ENCODE data around the gene KCNMB1.

Gene KCNMB1

DNA sequence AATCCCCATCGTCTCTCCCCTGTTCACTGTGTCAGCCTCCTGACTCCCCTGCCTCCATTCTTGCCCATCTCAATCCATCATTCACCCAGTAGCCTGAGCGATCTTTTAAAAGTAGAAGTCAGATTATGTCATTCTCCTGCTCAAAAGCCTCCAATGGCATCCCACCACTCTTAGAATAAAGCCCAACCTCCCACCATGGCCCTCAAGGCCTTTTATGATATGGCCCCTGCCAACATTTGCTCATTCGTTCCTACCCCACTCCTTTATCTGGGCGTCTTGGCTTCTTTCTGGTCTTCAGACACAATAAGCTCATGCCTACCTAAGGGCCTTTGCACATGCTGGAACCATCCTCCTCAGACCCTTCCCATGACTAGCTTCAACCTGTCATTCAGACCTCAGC, 35.5 kb upstream of the KCNMB1 start:
- ATAC-seq, result no peak
- Mint-ChIP-seq H3K27ac (no peak overlapping the region), H3K36me3 (no peaks in the 10 kb centered on the region), H3K9me3 (no peaks in the 10 kb centered on the region), H3K4me3 (no peak overlapping the region), H3K27me3 (peaks cover 32% of the 10 kb centered on the region), H3K4me1 (no peaks in the 10 kb centered on the region)

DNA sequence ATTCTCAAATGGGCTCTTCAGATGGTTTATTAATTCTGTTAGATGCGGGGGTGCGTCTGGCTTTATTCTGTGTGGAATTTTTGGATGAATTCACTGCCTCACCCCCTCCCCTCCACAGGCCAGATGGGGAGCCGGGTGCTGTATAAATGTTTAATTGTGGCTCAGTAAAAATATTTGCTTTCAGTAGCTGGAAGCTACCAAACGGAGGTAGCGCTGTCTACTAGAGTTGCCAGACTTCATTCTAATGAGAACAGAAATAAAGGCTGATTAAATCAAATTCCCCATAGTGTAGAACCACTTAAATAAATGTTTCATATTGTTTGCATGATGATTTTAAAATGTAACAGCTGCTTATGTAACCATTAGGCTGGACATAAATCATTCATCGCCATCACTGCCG, 34.5 kb upstream of the KCNMB1 start:
- Mint-ChIP-seq H3K4me1 (no peaks in the 10 kb centered on the region), H3K36me3 (no peaks in the 10 kb centered on the region), H3K4me3 (no peak overlapping the region), H3K27me3 (peaks cover 31% of the 10 kb centered on the region), H3K27ac (no peak overlapping the region), H3K9me3 (no peaks in the 10 kb centered on the region)
- ATAC-seq, result no peak

DNA sequence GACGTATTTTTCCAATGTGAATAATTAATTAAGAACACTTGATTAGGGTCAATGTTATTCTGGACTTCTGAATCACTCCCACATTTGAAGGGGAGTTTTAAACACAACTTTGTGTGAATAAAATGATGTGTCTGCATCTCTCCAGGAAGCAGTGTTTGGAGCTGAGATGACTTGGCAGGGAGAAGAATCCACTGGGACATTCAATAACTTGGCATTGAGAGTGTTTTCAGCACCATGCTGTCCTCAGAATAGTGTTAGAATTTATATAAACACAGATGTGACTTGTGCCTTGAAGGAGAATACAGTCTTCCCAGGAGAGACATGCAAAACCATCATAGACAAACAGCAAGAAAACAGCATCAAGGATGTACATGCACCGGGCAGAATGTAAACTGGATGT, 32.7 kb upstream of the KCNMB1 start:
- Mint-ChIP-seq H3K9me3 (no peaks in the 10 kb centered on the region), H3K36me3 (no peaks in the 10 kb centered on the region), H3K27ac (no peak overlapping the region), H3K27me3 (peaks cover 33% of the 10 kb centered on the region), H3K4me3 (no peak overlapping the region), H3K4me1 (no peaks in the 10 kb centered on the region)
- no peak for ATAC-seq

DNA sequence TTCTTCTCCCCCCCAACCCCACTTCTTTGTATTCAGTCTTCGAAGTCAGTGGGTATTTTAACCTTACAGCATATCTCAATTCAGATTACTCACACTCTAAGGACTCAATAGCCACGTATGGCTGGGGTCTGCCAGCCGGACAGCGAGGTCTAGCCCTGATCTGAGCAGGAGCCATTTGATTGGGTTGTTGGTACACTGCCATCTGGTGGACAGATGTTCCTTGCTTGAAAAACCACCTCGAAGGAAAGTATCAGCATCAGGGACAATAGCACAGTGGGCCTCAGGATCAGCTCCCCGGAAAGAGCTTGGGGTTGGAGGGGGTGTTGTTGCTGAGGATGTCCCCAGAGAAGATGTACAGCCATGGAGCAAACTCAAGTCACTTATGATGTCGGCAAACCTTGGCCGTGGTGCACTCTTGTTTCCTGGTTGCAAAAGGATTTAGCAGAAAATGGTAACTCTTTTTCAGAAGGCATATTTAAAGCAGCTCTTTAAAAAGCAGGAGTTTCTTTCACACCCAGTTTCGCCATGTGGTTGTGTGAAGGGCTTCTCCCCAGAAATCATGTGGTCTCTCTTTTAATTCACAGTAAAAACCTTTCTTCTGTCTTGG, 31.7 kb upstream of the KCNMB1 start:
- Mint-ChIP-seq H3K36me3 (no peaks in the 10 kb centered on the region), H3K4me1 (no peaks in the 10 kb centered on the region), H3K27me3 (peaks cover 33% of the 10 kb centered on the region), H3K4me3 (no peak overlapping the region), H3K9me3 (no peaks in the 10 kb centered on the region), H3K27ac (no peak overlapping the region)
- ATAC-seq, result peak; percentile 64

DNA sequence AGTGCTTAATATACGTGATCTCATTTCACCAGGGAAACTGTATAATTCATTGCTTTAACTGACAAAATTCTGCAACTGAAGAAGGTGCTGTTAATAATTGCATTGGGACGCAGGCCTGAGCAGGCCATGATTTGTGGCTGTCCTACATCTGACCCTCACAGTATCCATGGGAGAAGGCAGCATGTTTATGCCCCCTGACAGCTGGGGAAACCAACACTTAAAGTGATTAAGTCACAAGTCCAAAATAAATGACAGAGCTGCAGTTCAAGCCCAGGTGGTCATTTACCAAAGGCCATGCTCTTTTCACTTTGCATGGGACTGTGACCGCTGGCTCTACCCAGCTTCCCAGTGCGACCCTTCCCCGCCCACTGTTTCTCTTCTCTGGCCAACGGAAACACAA, 30.5 kb upstream of the KCNMB1 start:
- no peak overlapping the region for H3K4me3 Mint-ChIP-seq
- ATAC-seq, result no peak
- peaks cover 33% of the 10 kb centered on the region for H3K27me3 Mint-ChIP-seq
- H3K4me1 Mint-ChIP-seq, result no peaks in the 10 kb centered on the region
- H3K36me3 Mint-ChIP-seq, result no peaks in the 10 kb centered on the region
- H3K27ac Mint-ChIP-seq, result no peak overlapping the region
- no peaks in the 10 kb centered on the region for H3K9me3 Mint-ChIP-seq

DNA sequence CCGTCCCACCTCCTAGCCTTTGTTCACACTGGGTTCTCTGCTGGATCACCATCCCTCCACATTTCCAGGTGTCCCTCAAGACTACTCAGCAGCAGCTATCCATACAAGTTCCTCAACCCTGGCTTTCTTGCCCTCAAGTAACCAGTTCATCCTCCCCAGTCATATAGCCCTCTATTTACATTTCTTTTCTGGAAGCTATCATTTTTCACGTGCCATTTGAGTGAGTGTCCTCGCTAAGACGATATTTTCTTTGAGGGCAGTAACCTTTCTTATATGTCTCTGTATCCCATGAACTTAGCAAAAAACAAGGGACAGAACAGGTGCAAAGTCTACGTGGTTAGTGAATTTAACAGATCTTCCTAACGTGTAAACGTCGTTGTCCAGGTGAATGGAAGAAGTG, 29.6 kb upstream of the KCNMB1 start:
- Mint-ChIP-seq H3K4me3 (no peak overlapping the region), H3K36me3 (no peaks in the 10 kb centered on the region), H3K27me3 (peaks cover 33% of the 10 kb centered on the region), H3K27ac (no peak overlapping the region), H3K4me1 (no peaks in the 10 kb centered on the region), H3K9me3 (no peaks in the 10 kb centered on the region)
- ATAC-seq, result no peak

DNA sequence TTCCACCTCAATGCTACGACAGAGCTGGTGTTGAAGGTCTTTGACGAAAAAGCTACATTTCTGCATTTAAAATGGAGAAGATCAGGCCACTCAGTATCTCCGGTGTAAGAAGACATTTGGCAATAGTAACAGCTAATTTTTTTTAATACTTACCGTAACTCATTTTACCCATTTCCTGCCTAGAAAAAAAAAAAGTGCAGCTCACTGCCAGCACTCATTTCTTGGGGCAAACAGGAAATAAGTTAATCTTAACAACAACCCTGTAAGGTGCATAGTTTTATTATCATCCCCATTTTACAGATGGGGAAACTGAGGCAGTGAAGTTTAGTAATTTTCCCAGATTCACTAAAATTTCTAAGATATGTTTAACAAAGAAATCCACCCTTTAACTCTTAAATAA, 27.4 kb upstream of the KCNMB1 start:
- Mint-ChIP-seq H3K4me3 (no peak overlapping the region), H3K36me3 (no peaks in the 10 kb centered on the region), H3K4me1 (no peaks in the 10 kb centered on the region), H3K9me3 (no peaks in the 10 kb centered on the region), H3K27me3 (peaks cover 33% of the 10 kb centered on the region), H3K27ac (no peak overlapping the region)
- no peak for ATAC-seq

DNA sequence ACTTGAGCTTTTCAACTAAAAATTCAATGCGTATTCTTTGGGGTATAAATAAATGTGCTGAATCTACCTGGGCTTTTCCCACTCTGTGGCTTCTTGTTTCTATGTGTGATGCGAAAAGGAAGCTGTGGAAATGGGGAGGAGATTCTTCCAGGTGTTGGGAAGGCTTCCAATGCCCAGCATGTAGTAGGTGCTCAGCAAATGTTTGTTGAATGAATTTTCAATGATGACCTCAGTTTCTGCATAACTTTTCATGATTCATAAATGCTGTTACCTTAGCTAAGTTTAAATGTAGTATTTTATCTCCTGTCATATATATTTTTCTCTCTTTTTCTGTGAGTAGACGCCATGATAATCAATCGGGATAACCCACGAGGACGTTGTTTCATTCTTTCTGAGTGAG, 25.6 kb upstream of the KCNMB1 start:
- ATAC-seq, result no peak
- Mint-ChIP-seq H3K9me3 (no peaks in the 10 kb centered on the region), H3K27ac (no peak overlapping the region), H3K4me1 (no peaks in the 10 kb centered on the region), H3K36me3 (no peaks in the 10 kb centered on the region), H3K27me3 (peaks cover 22% of the 10 kb centered on the region), H3K4me3 (no peak overlapping the region)

DNA sequence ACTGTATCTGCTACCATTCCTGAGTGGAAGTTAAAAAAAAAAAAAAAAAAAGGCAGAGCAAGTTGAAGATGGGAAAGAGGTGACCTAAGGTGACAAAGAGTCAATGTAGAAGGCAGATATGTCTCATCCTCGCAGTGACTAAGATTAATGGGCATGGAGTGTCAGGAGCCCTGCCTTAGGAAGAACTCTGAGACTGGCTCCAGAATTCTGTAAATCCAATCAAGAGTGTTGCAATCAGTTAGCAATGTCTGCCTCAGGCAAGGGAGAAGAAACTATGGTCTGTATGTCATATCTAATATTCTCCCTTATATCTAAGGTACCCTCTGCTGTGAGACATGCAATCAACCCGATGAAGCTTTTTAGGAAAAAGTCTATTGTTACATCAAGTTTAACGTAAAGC, 24.7 kb upstream of the KCNMB1 start:
- no peak for ATAC-seq
- H3K4me3 Mint-ChIP-seq, result no peak overlapping the region
- peaks cover 25% of the 10 kb centered on the region for H3K27me3 Mint-ChIP-seq
- no peak overlapping the region for H3K27ac Mint-ChIP-seq
- H3K4me1 Mint-ChIP-seq, result no peaks in the 10 kb centered on the region
- H3K36me3 Mint-ChIP-seq, result no peaks in the 10 kb centered on the region
- H3K9me3 Mint-ChIP-seq, result no peaks in the 10 kb centered on the region

DNA sequence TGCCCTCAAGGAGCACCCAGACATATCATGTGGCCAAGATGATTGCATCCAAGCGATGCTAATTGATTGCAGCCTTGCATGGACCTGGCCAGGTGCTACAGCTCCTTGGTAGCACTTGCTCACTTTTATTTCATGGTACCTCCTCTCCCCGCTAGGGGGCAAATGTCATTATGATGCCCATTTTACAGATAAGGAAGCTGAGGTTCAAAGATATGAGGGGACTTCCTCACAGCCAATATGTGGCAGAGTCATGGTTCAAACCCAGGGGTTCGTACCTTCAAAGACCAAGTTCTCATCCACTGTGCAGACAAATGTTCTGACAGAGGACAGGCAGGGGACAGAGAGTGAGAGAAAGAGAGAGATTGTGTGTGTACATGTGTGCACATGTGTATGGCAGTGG, 21.9 kb upstream of the KCNMB1 start:
- no peak overlapping the region for H3K27ac Mint-ChIP-seq
- no peaks in the 10 kb centered on the region for H3K9me3 Mint-ChIP-seq

DNA sequence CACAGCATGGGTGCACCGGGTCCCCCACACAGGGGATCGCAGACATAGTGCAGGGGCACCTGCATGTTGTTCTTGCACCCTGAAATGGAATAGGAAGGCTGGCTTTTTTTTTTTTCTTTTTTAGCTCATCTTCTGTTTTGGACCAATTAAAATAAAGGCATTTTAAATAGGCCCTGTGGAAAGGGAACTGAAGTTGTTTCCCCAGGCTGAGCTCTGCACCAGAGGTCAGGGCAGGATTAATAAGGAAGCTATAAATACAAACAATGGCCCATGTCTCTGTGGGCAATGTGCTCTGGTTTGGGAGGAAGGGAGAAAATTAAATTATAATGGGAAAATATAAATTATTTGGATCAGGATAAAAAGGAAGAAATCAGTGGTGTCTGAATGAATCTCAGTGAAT, 21.2 kb upstream of the KCNMB1 start:
- no peaks in the 10 kb centered on the region for H3K36me3 Mint-ChIP-seq
- H3K4me1 Mint-ChIP-seq, result peaks cover 8% of the 10 kb centered on the region
- peaks cover 8% of the 10 kb centered on the region for H3K27me3 Mint-ChIP-seq
- no peak for ATAC-seq
- no peak overlapping the region for H3K4me3 Mint-ChIP-seq
- H3K9me3 Mint-ChIP-seq, result no peaks in the 10 kb centered on the region
- no peak overlapping the region for H3K27ac Mint-ChIP-seq

More for the DNA sequence above, 21.9 kb upstream of the KCNMB1 start:
- Mint-ChIP-seq H3K36me3 (no peaks in the 10 kb centered on the region), H3K4me1 (peaks cover 2% of the 10 kb centered on the region), H3K4me3 (no peak overlapping the region), H3K27me3 (peaks cover 8% of the 10 kb centered on the region)
- ATAC-seq, result no peak

DNA sequence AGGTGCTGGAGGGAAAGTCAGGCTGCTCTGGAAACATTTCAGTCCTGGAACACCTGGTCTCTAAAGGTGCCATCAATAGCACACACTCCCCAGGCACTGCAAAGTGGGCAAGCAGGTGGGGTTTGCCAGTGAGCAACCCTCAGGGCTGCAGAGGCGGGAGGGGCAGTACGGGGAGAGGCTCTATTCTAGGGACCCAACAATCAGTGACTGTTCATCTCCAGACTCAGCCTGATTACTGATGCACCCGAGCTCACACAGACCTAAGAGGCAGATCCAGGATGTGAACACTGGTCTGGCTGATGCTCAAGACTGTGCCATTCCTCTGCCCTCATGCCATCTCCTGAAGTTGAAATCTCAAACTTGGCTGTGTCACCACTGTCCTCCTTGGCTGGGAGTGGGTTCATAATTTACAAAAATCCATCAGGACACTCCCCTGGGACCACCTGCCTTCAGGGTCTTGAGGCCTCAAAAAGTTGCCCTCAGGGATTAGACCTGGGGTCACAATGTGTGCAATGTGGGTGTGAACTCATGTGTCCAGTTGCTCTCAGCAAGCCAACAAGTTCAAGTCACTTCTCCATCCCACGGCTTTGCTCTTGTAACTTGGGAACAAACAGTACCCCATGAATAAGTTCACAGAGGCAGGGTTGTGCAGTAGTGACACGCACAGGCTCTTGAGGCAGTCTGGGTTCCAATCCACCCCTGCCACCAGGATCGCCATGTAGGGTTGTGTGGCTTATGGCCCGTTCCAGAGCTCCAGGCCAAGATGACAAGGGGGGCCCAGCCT, 19.9 kb upstream of the KCNMB1 start:
- H3K4me1 Mint-ChIP-seq, result peaks cover 8% of the 10 kb centered on the region
- no peak overlapping the region for H3K4me3 Mint-ChIP-seq
- H3K36me3 Mint-ChIP-seq, result no peaks in the 10 kb centered on the region
- no peak overlapping the region for H3K27ac Mint-ChIP-seq
- H3K27me3 Mint-ChIP-seq, result peaks cover 8% of the 10 kb centered on the region
- H3K9me3 Mint-ChIP-seq, result no peaks in the 10 kb centered on the region
- no peak for ATAC-seq

DNA sequence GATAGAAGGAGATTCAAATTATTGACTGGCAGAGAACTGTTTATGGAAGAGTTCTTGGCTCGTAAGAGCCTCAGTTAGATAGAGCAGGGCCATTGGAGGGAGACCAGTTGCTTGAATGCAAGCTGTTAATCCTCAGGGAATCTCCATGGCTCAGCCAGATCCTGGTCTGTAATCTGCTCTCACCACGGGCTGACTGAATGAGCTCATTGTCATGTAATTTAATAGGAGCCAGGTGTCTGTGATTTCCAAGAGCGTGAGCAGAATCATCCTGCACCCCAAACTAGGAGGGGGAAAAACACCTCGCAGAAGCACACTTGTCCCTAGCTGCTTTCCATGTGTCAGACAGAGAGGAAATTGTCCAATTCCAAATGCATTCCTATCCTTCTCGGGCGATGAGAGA, 19.1 kb upstream of the KCNMB1 start:
- H3K27me3 Mint-ChIP-seq, result peaks cover 12% of the 10 kb centered on the region
- no peak overlapping the region for H3K4me3 Mint-ChIP-seq
- no peak overlapping the region for H3K27ac Mint-ChIP-seq
- peaks cover 8% of the 10 kb centered on the region for H3K4me1 Mint-ChIP-seq
- ATAC-seq, result no peak
- no peaks in the 10 kb centered on the region for H3K9me3 Mint-ChIP-seq
- no peaks in the 10 kb centered on the region for H3K36me3 Mint-ChIP-seq

DNA sequence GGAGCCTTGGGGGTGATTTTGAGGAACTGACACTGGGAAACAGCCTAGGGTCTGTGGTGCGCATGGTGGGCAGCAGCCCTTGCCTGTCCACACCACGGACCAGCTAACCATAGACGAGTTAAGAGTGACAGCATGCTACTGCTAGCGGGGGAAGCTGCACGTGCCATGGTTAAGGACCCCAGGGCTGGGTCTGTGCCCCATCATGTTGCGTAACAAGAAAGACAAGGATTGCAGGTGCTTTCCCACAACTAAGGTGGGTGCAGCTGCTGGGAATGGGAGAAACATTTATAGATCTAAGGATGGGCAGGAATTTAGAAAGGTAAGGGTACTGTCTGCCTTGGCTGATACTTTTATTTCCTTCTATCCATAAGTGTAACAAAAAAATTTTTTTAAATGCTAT, 17.9 kb upstream of the KCNMB1 start:
- Mint-ChIP-seq H3K4me1 (peaks cover 8% of the 10 kb centered on the region), H3K27me3 (peaks cover 19% of the 10 kb centered on the region), H3K4me3 (no peak overlapping the region), H3K36me3 (no peaks in the 10 kb centered on the region), H3K9me3 (no peaks in the 10 kb centered on the region), H3K27ac (no peak overlapping the region)
- no peak for ATAC-seq

DNA sequence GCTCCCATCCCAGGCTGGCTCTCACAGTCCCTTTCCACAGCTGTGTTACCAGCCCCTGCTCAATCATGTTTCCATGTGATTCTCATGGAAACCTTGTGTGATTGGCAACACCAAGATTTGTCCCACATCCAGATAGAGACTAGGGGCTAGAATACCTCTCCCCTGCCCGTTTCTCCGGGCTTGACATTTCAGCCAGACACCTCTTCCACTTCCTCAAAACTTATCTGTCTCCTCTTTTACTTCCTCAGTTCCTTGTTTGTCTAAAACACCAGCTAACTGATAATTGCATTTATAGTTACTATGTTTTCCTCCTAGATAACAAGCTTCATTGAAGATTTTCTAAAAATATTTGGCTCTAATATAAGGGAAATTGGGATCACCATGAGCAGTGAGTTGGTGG, 16.6 kb upstream of the KCNMB1 start:
- H3K9me3 Mint-ChIP-seq, result no peaks in the 10 kb centered on the region
- no peak for ATAC-seq
- peaks cover 19% of the 10 kb centered on the region for H3K27me3 Mint-ChIP-seq
- no peak overlapping the region for H3K27ac Mint-ChIP-seq
- H3K36me3 Mint-ChIP-seq, result no peaks in the 10 kb centered on the region
- H3K4me3 Mint-ChIP-seq, result no peak overlapping the region
- peaks cover 8% of the 10 kb centered on the region for H3K4me1 Mint-ChIP-seq

DNA sequence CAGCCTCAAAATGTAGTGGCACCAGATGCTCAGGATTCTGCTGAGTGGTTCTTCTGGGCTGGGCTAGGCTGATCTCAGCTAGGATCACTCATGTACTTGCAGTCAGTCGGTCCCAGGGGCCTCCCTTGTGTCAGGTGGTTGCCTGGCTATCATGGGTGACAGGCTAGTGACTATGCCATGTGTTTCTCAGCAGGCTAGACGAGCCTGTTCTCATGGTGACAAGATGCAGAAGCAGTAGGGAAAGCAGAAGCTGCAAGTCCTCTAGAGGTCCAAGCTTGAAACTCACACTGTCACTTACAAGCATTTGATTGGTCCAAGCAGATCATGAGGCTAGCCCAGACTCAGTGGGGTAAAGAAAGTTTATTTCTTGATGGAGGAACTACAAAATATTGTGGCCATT, 15.2 kb upstream of the KCNMB1 start:
- Mint-ChIP-seq H3K4me1 (peaks cover 8% of the 10 kb centered on the region), H3K36me3 (no peaks in the 10 kb centered on the region), H3K27ac (no peak overlapping the region), H3K27me3 (peaks cover 16% of the 10 kb centered on the region), H3K9me3 (peaks cover 4% of the 10 kb centered on the region), H3K4me3 (no peak overlapping the region)
- peak; percentile 66 for ATAC-seq
